AG04449 (cell line): Measurements from ENCODE around the gene HSP90AA1.
"Not testable (repeated sequence)": the region's sequence is repeated elsewhere in the genome, so short reads cannot be mapped to it uniquely, and the experiment has no call there.

Experiments used
- CTCF ChIA-PET: fragments of 350-600 bp; formaldehyde crosslinking; extraction: SDS; loops from one replicate; lab custom pipeline; 2021; ENCODE audit warnings: antibody characterized with exemption; lab: Yijun Ruan, JAX
- POLR2A ChIA-PET: fragments of 400-600, 350-600 bp; formaldehyde crosslinking; extraction: SDS; loops from one replicate; lab custom pipeline; 2020; ENCODE audit warnings: antibody characterized with exemption, inconsistent platforms; lab: Yijun Ruan, JAX
- DNase-seq: peaks from one replicate; pipeline ENCODE4 v3.0.0-alpha.2; 2010; ENCODE audit warnings: low read depth, low spot score
- H3K4me3 ChIP-seq: 2 replicates; pipeline ENCODE4 v1.5.1; 2011; ENCODE audit warnings: low read depth, mild to moderate bottlenecking, control low read depth, low read length
- TF ChIP-seq, protein P1 (sequence below): IDR thresholded peaks from one replicate; pipeline ENCODE4 v1.5.1; 2011; ENCODE audit warnings: mild to moderate bottlenecking, moderate library complexity, low read length, control low read depth, inconsistent platforms; ENCODE audit not compliant: insufficient read depth; ENCODE audit errors: missing control alignments

HSP90AA1 gene

DNA sequence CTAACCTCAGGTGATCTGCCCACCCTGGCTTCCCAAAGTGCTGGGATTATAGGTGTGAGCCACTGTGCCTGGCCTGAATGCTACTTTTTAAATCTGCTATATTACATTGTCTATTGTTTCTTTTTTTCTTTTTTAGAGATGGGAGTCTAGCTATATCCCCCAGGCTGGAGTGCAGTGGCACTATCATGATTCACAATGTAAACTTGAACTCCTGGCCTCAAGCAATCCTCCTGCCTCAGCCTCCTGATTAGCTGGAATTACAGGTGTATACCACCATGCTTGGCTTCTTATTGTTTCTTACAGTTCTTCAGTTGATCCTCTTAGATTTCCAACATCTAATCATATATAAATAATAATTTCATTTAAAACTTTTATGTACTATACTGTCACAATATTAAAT lies 37.6 kb upstream of the HSP90AA1 start:
- ChIA-PET POLR2A (interaction anchor here (0.6 kb wide), 1 partner anchor 34 kb away, joined by 4 read pairs; no protein-coding TSS in a partner anchor), CTCF (interaction anchor here (2.4 kb wide), 1 partner anchor 190 kb away, joined by 5 read pairs; no protein-coding TSS in a partner anchor)
- TF ChIP-seq, protein P1, sequence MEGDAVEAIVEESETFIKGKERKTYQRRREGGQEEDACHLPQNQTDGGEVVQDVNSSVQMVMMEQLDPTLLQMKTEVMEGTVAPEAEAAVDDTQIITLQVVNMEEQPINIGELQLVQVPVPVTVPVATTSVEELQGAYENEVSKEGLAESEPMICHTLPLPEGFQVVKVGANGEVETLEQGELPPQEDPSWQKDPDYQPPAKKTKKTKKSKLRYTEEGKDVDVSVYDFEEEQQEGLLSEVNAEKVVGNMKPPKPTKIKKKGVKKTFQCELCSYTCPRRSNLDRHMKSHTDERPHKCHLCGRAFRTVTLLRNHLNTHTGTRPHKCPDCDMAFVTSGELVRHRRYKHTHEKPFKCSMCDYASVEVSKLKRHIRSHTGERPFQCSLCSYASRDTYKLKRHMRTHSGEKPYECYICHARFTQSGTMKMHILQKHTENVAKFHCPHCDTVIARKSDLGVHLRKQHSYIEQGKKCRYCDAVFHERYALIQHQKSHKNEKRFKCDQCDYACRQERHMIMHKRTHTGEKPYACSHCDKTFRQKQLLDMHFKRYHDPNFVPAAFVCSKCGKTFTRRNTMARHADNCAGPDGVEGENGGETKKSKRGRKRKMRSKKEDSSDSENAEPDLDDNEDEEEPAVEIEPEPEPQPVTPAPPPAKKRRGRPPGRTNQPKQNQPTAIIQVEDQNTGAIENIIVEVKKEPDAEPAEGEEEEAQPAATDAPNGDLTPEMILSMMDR = no peak
- DNase-seq = no peak
- H3K4me3 ChIP-seq = no peak overlapping the region

- POLR2A ChIA-PET = no interaction called here
- CTCF ChIA-PET = interaction anchor here (2.3 kb wide), 1 partner anchor 25 kb away, joined by 11 read pairs; no protein-coding TSS in a partner anchor
- no peak overlapping the region for H3K4me3 ChIP-seq
Measured at GRCh38 chr14:102121567-102121966, 34.7 kb upstream of the HSP90AA1 start.

DNA sequence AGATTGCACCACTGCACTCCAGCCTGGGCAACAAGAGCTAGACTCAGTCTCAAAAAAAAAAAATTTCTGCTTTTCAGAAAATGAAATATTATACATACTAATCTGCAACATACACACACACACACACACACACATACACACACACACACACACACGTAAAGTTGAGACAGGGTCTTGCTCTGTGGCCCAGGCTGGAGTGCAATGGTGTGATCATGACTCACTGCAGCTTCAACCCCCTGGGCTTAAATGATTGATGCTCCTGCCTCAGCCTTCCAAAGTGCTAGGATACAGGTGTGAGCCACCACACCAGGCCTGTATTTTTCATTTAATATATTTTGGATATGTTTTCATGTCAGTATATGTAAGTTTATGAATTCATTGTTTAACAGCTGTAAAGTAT lies 34.0 kb upstream of the HSP90AA1 start:
- no peak overlapping the region for H3K4me3 ChIP-seq
- no peak for DNase-seq
- ChIA-PET POLR2A (no interaction called here), CTCF (interaction anchor here (1.4 to 2.3 kb wide), 2 partner anchors 22 to 24 kb away, joined by 3 to 11 read pairs; no protein-coding TSS in a partner anchor)
- TF ChIP-seq, protein P1 = no peak

More at GRCh38 chr14:102121567-102121966, 34.7 kb upstream of the HSP90AA1 start:
- TF ChIP-seq, protein P1 = no peak
- DNase-seq = no peak

DNA sequence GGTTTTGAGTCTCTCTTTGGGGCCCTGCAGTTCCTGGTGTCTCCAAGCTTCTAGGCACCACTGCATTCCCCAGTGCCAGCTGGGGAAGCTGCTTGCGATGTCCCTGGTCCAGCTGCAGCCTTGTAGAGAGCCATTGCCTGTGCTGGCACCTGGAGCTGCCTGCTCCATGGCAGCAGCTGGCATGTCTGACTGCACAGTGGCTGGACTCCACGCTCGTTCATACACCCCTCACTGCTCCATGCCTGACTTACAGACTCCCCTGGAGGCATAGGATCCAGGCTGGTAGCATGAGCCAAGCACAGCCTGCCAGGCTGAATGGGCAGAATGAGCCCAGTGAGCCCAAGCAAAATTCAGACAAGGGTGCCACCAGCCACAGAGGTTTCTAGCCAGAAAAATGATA lies 31.0 kb upstream of the HSP90AA1 start:
- TF ChIP-seq, protein P1 = no peak
- no peak overlapping the region for H3K4me3 ChIP-seq
- no peak for DNase-seq
- ChIA-PET CTCF (interaction anchor here (3.1 kb wide), 1 partner anchor 21 kb away, joined by 14 read pairs; no protein-coding TSS in a partner anchor), POLR2A (no interaction called here)

DNA sequence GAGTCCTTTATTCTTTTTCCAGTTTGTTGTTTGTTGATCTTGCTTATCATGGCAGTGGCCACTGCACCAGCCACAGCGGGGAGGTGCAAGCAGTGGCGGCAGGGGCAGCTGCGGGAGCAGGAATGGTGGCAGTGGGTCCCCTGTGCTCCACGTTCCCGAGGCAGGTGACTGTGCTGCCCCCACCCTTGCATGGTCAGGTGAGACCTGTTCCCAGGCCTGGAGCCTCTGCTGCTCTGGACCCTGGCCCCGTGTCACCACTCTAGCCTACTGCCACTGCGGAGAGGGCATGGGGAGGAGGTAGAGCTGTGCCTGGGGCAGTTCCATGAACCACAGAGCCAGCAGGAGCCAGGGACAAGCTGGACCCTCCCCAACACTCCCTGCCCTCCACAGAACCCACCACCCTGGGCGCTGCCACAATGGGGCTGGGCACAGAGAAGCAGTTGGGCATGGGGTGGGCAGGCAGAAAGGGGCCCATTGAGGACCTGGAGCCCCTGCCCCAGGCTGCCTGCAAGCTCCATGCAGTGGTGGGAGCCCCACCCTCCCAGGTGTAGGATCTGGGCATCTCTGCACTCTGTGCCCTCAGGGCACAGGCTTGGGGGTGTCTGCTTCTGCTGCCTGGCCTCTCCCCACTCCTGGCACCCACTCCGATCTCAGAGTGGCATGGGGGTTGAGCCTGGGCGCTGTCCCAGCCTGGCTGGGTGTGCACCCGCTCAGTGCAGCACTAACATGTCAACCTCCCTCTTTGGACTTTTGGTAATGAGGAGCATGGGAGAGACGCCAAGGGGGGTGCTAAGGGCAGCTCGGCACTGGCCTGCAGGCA lies 29.7 kb upstream of the HSP90AA1 start:
- DNase-seq = no peak
- POLR2A ChIA-PET = no interaction called here
- CTCF ChIA-PET = interaction anchor here (3.1 kb wide), 1 partner anchor 20 kb away, joined by 14 read pairs; no protein-coding TSS in a partner anchor
- no peak overlapping the region for H3K4me3 ChIP-seq
- TF ChIP-seq, protein P1 = no peak

DNA sequence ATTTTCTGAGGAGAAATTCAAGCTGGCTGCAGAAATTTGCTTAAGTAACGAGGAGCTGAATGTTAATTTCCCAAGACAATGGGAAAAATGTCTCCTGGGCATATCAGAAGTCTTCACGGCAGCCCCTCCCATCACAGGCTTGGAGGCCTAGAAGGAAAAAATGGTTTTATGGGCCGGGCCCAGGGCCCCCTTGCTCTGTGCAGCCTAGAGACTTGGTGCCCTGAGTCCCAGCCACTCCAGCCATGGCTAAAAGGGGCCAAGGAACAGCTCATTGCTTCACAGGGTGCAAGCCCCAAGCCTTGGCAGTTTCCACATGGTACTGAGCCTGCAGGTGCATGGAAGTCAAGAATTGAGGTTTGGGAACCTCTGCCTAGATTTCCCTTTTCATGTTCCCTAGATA lies 24.3 kb upstream of the HSP90AA1 start:
- H3K4me3 ChIP-seq = no peak overlapping the region
- no peak for DNase-seq
- TF ChIP-seq, protein P1 = no peak
- ChIA-PET CTCF (interaction anchor here (1.0 to 1.7 kb wide), 4 partner anchors 10 to 47 kb away, joined by 3 to 8 read pairs (median 4); no protein-coding TSS in a partner anchor), POLR2A (no interaction called here)

DNA sequence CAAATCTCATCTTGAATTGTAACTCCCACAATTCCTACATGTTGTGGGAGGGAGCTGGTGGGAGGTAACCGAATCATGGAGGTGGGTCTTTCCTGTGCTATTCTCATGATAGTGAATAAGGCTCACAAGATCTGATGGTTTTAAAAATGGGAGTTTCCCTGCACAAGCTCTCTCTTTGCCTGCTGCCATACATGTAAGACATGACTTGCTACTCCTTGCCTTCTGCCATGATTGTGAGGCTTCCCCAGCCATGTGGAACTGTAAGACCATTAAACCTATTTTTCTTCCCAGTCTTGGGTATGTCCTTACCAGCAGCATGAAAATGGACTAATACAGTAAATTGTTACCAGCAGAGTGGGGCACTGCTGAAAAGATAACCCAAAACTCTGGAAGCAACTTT lies 22.5 kb upstream of the HSP90AA1 start:
- CTCF ChIA-PET, H3K4me3 ChIP-seq, DNase-seq, POLR2A ChIA-PET: not testable (repeated sequence)
